OCI-LY7 (cell line): Measurements from ENCODE around the gene CAPN10. TPM values are rescaled to one million over a fixed set of nuclear protein-coding genes. Genes with fewer than 3 reads are reported as not detected.

Source experiments
- BruUV-seq: library from RNA; stranded (reverse); fragments of 400-500 nt; replicated peaks from 2 replicates; lab custom pipeline; 2021; lab: Mats Ljungman, UMichigan
- CTCF ChIA-PET: fragments of 300-600 bp; sonication (Branson Sonifier 250); formaldehyde crosslinking; loops from one replicate; lab custom pipeline; 2022; ENCODE audit warnings: antibody characterized with exemption; ENCODE audit not compliant: unreplicated experiment; lab: Charles Lee
- POLR2A ChIA-PET: fragments of 300-600 bp; sonication (Branson Sonifier 250); formaldehyde crosslinking; loops from one replicate; lab custom pipeline; 2022; ENCODE audit warnings: antibody characterized with exemption; lab: Charles Lee
- DNase-seq: peaks from one replicate; pipeline ENCODE4 v3.0.0-alpha.2; 2015; ENCODE audit warnings: low spot score
- H2AFZ ChIP-seq: fragments of 200-600 bp; sonication (generic), shearing (Covaris generic); 2 replicates; pipeline ENCODE4 v1.6.1; 2014; ENCODE audit warnings: mild to moderate bottlenecking, antibody characterized with exemption, low read length, moderate library complexity
- H3K27ac ChIP-seq: fragments of 200-600 bp; sonication (generic); 2 replicates; pipeline ENCODE4 v1.5.1; 2014; ENCODE audit warnings: mixed run types, low read depth, mild to moderate bottlenecking, moderate library complexity, low read length, inconsistent platforms; ENCODE audit not compliant: poor library complexity, severe bottlenecking
- H3K36me3 ChIP-seq: fragments of 200-600 bp; sonication (generic); 2 replicates; pipeline ENCODE4 v1.6.1; 2014; ENCODE audit warnings: mild to moderate bottlenecking, antibody characterized with exemption, low read length, moderate library complexity, mixed read lengths; ENCODE audit not compliant: insufficient read depth
- H3K4me1 ChIP-seq: fragments of 200-600 bp; sonication (generic); 2 replicates; pipeline ENCODE4 v1.5.1; 2014; ENCODE audit warnings: mild to moderate bottlenecking, low read length; ENCODE audit not compliant: insufficient read depth, poor library complexity, severe bottlenecking
- H3K4me2 ChIP-seq: fragments of 200-600 bp; sonication (generic); 2 replicates; pipeline ENCODE4 v1.6.1; 2014; ENCODE audit warnings: mild to moderate bottlenecking, low read length
- H3K4me3 ChIP-seq: fragments of 200-600 bp; sonication (generic); 2 replicates; pipeline ENCODE4 v1.5.1; 2014; ENCODE audit warnings: mild to moderate bottlenecking, low read depth, low read length; ENCODE audit not compliant: poor library complexity, severe bottlenecking
- H3K79me2 ChIP-seq: fragments of 200-600 bp; sonication (generic); 2 replicates; pipeline ENCODE4 v1.6.1; 2016; ENCODE audit warnings: low read depth, mild to moderate bottlenecking, low read length, moderate library complexity, mixed read lengths; ENCODE audit not compliant: insufficient read depth
- H3K9me2 ChIP-seq: fragments of 200-600 bp; sonication (generic); 2 replicates; pipeline ENCODE4 v1.6.1; 2016; ENCODE audit warnings: mild to moderate bottlenecking, low read length, mixed read lengths; ENCODE audit not compliant: insufficient read depth
- H3K9me3 ChIP-seq: fragments of 200-600 bp; sonication (generic); 2 replicates; pipeline ENCODE4 v1.6.1; 2014; ENCODE audit warnings: mild to moderate bottlenecking, mixed run types, low read length, mixed read lengths
- H4K20me1 ChIP-seq: fragments of 200-600 bp; sonication (generic); 2 replicates; pipeline ENCODE4 v1.6.1; 2014; ENCODE audit warnings: mild to moderate bottlenecking, antibody characterized with exemption, low read length, moderate library complexity, mixed read lengths; ENCODE audit not compliant: insufficient read depth
- EZH2phosphoT487 ChIP-seq: fragments of 200-600 bp; sonication (generic); IDR thresholded peaks from 2 replicates; pipeline ENCODE4 v1.6.1; 2018; ENCODE audit warnings: low read depth, borderline replicate concordance, mild to moderate bottlenecking, mixed run types, antibody characterized with exemption, low read length, moderate library complexity, mixed read lengths
- intact Hi-C: fragments of 100-400 bp; cut with micrococcal nuclease; formaldehyde crosslinking; loops from one replicate; pipeline ENCODE4 v1.10.0; 2022; ENCODE audit not compliant: unreplicated experiment
- total RNA-seq, 2 experiments: library from RNA; depleted of rRNA in 1 of 2; stranded (reverse); fragments of >200 nt in 1 of 2; shearing (Covaris generic) in 1 of 2; gene quantifications; 2 replicates each; pipeline ENCODE4 v1.2.3, GENCODE V29; 2014 to 2022
- TF ChIP-seq, protein P1 (sequence below): fragments of 200-600 bp; sonication (generic); conservative IDR thresholded peaks from 2 replicates; pipeline ENCODE4 v1.5.1; 2014; ENCODE audit warnings: mild to moderate bottlenecking, antibody characterized with exemption, low read length, moderate library complexity, mixed read lengths

The CAPN10 gene
- total RNA-seq, 2 experiments from 2014 or later: 70.6 to 78.1 TPM

DNA sequence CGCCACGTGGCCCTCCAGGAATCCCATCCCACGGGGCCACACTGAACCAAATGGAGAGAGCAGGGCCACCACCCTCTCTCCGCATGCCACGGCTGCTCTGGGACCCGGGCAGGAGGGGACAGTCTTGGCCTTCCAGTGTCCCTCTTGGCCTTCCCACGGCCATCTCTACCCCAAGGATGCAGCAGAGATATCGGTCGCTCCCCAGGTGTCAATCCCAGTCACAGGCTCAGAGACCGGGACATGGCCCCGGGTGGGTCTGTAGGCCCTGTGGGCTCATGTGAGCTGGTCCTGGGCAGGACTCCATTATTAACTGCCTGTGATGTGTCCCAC is 15.3 kb downstream of the CAPN10 start:
- H3K4me1 ChIP-seq: no peaks in the 10 kb centered on the region
- no peak for DNase-seq
- H3K36me3 ChIP-seq: peaks cover 10% of the 10 kb centered on the region; the same call in 1 of the 2 replicates
- no peak overlapping the region for H3K27ac ChIP-seq
- H3K9me3 ChIP-seq: no peaks in the 10 kb centered on the region
- H4K20me1 ChIP-seq: no peaks in the 10 kb centered on the region; the same call in 1 of the 2 replicates
- no TSS peak for BruUV-seq
- TF ChIP-seq, protein P1, sequence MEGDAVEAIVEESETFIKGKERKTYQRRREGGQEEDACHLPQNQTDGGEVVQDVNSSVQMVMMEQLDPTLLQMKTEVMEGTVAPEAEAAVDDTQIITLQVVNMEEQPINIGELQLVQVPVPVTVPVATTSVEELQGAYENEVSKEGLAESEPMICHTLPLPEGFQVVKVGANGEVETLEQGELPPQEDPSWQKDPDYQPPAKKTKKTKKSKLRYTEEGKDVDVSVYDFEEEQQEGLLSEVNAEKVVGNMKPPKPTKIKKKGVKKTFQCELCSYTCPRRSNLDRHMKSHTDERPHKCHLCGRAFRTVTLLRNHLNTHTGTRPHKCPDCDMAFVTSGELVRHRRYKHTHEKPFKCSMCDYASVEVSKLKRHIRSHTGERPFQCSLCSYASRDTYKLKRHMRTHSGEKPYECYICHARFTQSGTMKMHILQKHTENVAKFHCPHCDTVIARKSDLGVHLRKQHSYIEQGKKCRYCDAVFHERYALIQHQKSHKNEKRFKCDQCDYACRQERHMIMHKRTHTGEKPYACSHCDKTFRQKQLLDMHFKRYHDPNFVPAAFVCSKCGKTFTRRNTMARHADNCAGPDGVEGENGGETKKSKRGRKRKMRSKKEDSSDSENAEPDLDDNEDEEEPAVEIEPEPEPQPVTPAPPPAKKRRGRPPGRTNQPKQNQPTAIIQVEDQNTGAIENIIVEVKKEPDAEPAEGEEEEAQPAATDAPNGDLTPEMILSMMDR: no peak
- TF ChIP-seq EZH2phosphoT487: no peak
- no peaks in the 10 kb centered on the region for H3K79me2 ChIP-seq
- no peak overlapping the region for H2AFZ ChIP-seq
- intact Hi-C loops: no loop called here
- ChIA-PET POLR2A (no interaction called here), CTCF (no interaction called here)
- no peak overlapping the region for H3K4me3 ChIP-seq
- no peak overlapping the region for H3K4me2 ChIP-seq
- H3K9me2 ChIP-seq: no peaks in the 10 kb centered on the region

DNA sequence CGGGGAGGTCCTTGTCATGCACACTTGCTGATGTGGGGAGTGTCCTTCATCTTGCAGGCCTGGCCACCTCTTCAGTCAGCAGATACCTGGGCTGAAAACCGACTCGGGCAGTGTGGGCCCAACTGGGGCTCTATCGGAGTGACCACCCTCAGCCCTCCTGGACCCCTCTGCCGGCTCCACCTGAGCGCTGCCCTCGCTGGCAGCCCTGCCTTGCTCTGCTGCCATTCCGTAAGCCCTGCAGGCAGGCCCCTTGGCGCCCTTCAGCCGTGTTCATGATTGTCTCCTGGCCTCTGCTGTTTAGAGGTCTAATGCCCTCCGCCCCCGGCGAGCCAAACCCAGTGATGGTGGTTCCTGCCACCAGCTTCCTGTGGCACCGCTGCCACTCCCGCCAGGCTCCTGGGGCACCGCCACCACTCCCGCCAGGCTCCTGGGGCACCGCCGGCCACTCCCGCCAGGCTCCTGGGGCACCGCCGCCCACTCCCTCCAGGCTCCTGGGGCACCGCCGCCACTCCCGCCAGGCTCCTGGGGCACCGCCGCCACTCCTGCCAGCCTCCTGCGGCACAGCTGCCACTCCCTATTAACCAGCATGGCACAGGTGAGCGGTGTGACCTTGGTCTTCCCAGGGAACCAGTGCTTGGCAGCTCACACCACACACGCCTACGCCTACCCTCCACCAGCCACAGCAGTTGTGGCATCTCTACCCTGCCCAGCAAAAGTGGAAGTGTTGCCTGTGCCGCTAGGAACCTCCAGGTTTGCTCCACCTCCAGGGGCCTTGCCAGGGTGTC is 15.9 kb downstream of the CAPN10 start:
- Histone ChIP-seq H3K79me2 (no peaks in the 10 kb centered on the region), H2AFZ (no peak overlapping the region), H3K27ac (no peak overlapping the region), H3K36me3 (peaks cover 10% of the 10 kb centered on the region; the same call in 1 of the 2 replicates), H3K4me3 (no peak overlapping the region), H3K4me1 (no peaks in the 10 kb centered on the region), H3K9me2 (no peaks in the 10 kb centered on the region), H3K9me3 (no peaks in the 10 kb centered on the region), H4K20me1 (no peaks in the 10 kb centered on the region; the same call in 1 of the 2 replicates), H3K4me2 (no peak overlapping the region)
- CTCF ChIA-PET: no interaction called here
- no peak for TF ChIP-seq EZH2phosphoT487
- TF ChIP-seq, protein P1: no peak
- no peak for DNase-seq
- POLR2A ChIA-PET: no interaction called here
- intact Hi-C loops: no loop called here
- no TSS peak for BruUV-seq
